OCI-LY7 (cell line): Measurements from ENCODE around the gene URB2. TPM values are rescaled to one million over a fixed set of nuclear protein-coding genes. Genes with fewer than 3 reads are reported as not detected.

Experiments
- BruUV-seq: library from RNA; stranded (reverse); fragments of 400-500 nt; replicated peaks from 2 replicates; lab custom pipeline; 2021; lab: Mats Ljungman, UMichigan
- CTCF ChIA-PET: fragments of 300-600 bp; sonication (Branson Sonifier 250); formaldehyde crosslinking; loops from one replicate; lab custom pipeline; 2022; ENCODE audit warnings: antibody characterized with exemption; ENCODE audit not compliant: unreplicated experiment; lab: Charles Lee
- POLR2A ChIA-PET: fragments of 300-600 bp; sonication (Branson Sonifier 250); formaldehyde crosslinking; loops from one replicate; lab custom pipeline; 2022; ENCODE audit warnings: antibody characterized with exemption; lab: Charles Lee
- DNase-seq: peaks from one replicate; pipeline ENCODE4 v3.0.0-alpha.2; 2015; ENCODE audit warnings: low spot score
- H2AFZ ChIP-seq: fragments of 200-600 bp; sonication (generic), shearing (Covaris generic); 2 replicates; pipeline ENCODE4 v1.6.1; 2014; ENCODE audit warnings: mild to moderate bottlenecking, antibody characterized with exemption, low read length, moderate library complexity
- H3K27ac ChIP-seq: fragments of 200-600 bp; sonication (generic); 2 replicates; pipeline ENCODE4 v1.5.1; 2014; ENCODE audit warnings: mixed run types, low read depth, mild to moderate bottlenecking, moderate library complexity, low read length, inconsistent platforms; ENCODE audit not compliant: poor library complexity, severe bottlenecking
- H3K36me3 ChIP-seq: fragments of 200-600 bp; sonication (generic); 2 replicates; pipeline ENCODE4 v1.6.1; 2014; ENCODE audit warnings: mild to moderate bottlenecking, antibody characterized with exemption, low read length, moderate library complexity, mixed read lengths; ENCODE audit not compliant: insufficient read depth
- H3K4me1 ChIP-seq: fragments of 200-600 bp; sonication (generic); 2 replicates; pipeline ENCODE4 v1.5.1; 2014; ENCODE audit warnings: mild to moderate bottlenecking, low read length; ENCODE audit not compliant: insufficient read depth, poor library complexity, severe bottlenecking
- H3K4me2 ChIP-seq: fragments of 200-600 bp; sonication (generic); 2 replicates; pipeline ENCODE4 v1.6.1; 2014; ENCODE audit warnings: mild to moderate bottlenecking, low read length
- H3K4me3 ChIP-seq: fragments of 200-600 bp; sonication (generic); 2 replicates; pipeline ENCODE4 v1.5.1; 2014; ENCODE audit warnings: mild to moderate bottlenecking, low read depth, low read length; ENCODE audit not compliant: poor library complexity, severe bottlenecking
- H3K79me2 ChIP-seq: fragments of 200-600 bp; sonication (generic); 2 replicates; pipeline ENCODE4 v1.6.1; 2016; ENCODE audit warnings: low read depth, mild to moderate bottlenecking, low read length, moderate library complexity, mixed read lengths; ENCODE audit not compliant: insufficient read depth
- H3K9me2 ChIP-seq: fragments of 200-600 bp; sonication (generic); 2 replicates; pipeline ENCODE4 v1.6.1; 2016; ENCODE audit warnings: mild to moderate bottlenecking, low read length, mixed read lengths; ENCODE audit not compliant: insufficient read depth
- H3K9me3 ChIP-seq: fragments of 200-600 bp; sonication (generic); 2 replicates; pipeline ENCODE4 v1.6.1; 2014; ENCODE audit warnings: mild to moderate bottlenecking, mixed run types, low read length, mixed read lengths
- H4K20me1 ChIP-seq: fragments of 200-600 bp; sonication (generic); 2 replicates; pipeline ENCODE4 v1.6.1; 2014; ENCODE audit warnings: mild to moderate bottlenecking, antibody characterized with exemption, low read length, moderate library complexity, mixed read lengths; ENCODE audit not compliant: insufficient read depth
- EZH2phosphoT487 ChIP-seq: fragments of 200-600 bp; sonication (generic); IDR thresholded peaks from 2 replicates; pipeline ENCODE4 v1.6.1; 2018; ENCODE audit warnings: low read depth, borderline replicate concordance, mild to moderate bottlenecking, mixed run types, antibody characterized with exemption, low read length, moderate library complexity, mixed read lengths
- intact Hi-C: fragments of 100-400 bp; cut with micrococcal nuclease; formaldehyde crosslinking; loops from one replicate; pipeline ENCODE4 v1.10.0; 2022; ENCODE audit not compliant: unreplicated experiment
- total RNA-seq, 2 experiments: library from RNA; depleted of rRNA in 1 of 2; stranded (reverse); fragments of >200 nt in 1 of 2; shearing (Covaris generic) in 1 of 2; gene quantifications; 2 replicates each; pipeline ENCODE4 v1.2.3, GENCODE V29; 2014 to 2022
- TF ChIP-seq, protein P1 (sequence below): fragments of 200-600 bp; sonication (generic); conservative IDR thresholded peaks from 2 replicates; pipeline ENCODE4 v1.5.1; 2014; ENCODE audit warnings: mild to moderate bottlenecking, antibody characterized with exemption, low read length, moderate library complexity, mixed read lengths

The URB2 gene
- total RNA-seq, 2 experiments from 2014 or later, result 25.1 to 30.2 TPM

DNA sequence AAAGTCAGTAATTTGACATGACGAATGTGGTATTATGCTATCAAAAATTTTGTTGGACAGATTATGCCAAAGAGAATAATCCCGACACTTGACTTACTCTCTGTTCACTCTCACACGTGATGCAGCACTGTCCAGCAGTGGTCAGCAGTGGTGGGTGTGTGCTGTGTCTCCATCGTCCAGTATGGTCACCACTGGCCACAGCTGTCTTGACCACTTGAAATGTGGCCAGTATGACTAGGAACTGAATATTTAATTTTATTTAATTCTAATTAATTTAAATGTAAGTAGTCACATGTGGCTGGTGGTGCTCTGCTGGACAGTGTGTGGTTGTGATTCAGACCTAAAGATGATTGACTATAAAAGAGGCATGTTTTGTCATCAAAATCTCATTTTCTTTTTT is 24.0 kb downstream of the URB2 start:
- Histone ChIP-seq H3K27ac (no peak overlapping the region), H3K36me3 (peaks cover 99% of the 10 kb centered on the region)
- no TSS peak for BruUV-seq

DNA sequence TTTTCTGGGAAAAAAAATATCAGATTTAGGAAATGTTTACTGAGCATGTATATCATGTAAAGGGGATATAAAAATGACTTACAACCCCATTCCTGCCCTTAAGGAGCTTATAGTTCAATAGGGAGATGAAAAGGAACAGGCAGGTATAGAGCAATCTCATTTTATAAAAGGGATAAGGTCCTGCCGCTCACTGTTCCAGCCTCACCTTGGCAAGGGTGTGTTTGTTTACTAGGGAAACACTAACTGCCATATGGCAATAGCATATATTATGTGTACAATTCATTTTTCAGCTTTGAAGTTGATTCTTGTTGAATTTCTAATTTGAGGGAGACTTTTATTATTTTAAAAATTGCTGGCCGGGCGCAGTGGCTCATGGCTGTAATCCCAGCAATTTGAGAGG is 25.5 kb downstream of the URB2 start:
- Histone ChIP-seq H2AFZ (no peak overlapping the region), H3K9me2 (no peaks in the 10 kb centered on the region), H3K4me3 (no peak overlapping the region), H3K27ac (no peak overlapping the region), H3K4me1 (no peaks in the 10 kb centered on the region), H3K9me3 (no peaks in the 10 kb centered on the region), H3K79me2 (no peaks in the 10 kb centered on the region), H3K36me3 (peaks cover 99% of the 10 kb centered on the region), H4K20me1 (no peaks in the 10 kb centered on the region), H3K4me2 (no peak overlapping the region)
- TF ChIP-seq EZH2phosphoT487, result no peak
- TF ChIP-seq, protein P1, sequence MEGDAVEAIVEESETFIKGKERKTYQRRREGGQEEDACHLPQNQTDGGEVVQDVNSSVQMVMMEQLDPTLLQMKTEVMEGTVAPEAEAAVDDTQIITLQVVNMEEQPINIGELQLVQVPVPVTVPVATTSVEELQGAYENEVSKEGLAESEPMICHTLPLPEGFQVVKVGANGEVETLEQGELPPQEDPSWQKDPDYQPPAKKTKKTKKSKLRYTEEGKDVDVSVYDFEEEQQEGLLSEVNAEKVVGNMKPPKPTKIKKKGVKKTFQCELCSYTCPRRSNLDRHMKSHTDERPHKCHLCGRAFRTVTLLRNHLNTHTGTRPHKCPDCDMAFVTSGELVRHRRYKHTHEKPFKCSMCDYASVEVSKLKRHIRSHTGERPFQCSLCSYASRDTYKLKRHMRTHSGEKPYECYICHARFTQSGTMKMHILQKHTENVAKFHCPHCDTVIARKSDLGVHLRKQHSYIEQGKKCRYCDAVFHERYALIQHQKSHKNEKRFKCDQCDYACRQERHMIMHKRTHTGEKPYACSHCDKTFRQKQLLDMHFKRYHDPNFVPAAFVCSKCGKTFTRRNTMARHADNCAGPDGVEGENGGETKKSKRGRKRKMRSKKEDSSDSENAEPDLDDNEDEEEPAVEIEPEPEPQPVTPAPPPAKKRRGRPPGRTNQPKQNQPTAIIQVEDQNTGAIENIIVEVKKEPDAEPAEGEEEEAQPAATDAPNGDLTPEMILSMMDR, result no peak
- BruUV-seq, result no TSS peak
- ChIA-PET CTCF (no interaction called here), POLR2A (interaction anchor here (0.6 kb wide), 1 partner anchor 32 kb away, joined by 3 read pairs; no protein-coding TSS in a partner anchor)
- intact Hi-C loops, result no loop called here
- no peak for DNase-seq

More for the DNA sequence above, 24.0 kb downstream of the URB2 start:
- TF ChIP-seq EZH2phosphoT487, result no peak
- Histone ChIP-seq H3K4me2 (no peak overlapping the region), H3K4me1 (no peaks in the 10 kb centered on the region), H3K79me2 (no peaks in the 10 kb centered on the region), H3K9me2 (no peaks in the 10 kb centered on the region), H2AFZ (no peak overlapping the region), H4K20me1 (0 out of 2 replicates have a peak, but pooled peaks cover 4% of the 10 kb centered on the region), H3K4me3 (no peak overlapping the region), H3K9me3 (no peaks in the 10 kb centered on the region)
- ChIA-PET POLR2A (interaction anchor here (0.6 kb wide), 1 partner anchor 80 kb away, joined by 3 read pairs; no protein-coding TSS in a partner anchor), CTCF (no interaction called here)
- intact Hi-C loops, result no loop called here
- DNase-seq, result no peak

DNA sequence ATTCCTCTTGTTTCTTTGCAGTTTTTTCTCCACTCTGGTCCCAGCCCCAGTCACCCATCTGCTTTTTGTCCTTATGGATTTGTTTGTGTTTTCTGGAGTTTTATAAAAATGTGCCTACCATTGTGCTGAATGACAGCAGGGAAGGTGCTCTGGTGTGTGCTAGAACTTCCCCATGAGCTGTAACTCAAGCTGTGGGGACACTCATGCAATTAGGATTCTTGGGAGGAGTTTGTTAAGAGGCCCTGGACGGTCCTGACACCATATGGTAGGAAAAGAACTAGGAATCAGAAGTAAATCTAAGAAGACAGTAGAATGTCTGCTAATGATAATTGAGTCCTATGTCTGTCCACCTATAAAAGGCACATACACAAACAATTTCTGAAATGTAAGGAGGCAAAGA is 27.4 kb downstream of the URB2 start:
- CTCF ChIA-PET, result no interaction called here
- POLR2A ChIA-PET, result no interaction called here
- no peaks in the 10 kb centered on the region for H3K4me1 ChIP-seq
- no peaks in the 10 kb centered on the region for H4K20me1 ChIP-seq
- peaks cover 99% of the 10 kb centered on the region for H3K36me3 ChIP-seq
- TF ChIP-seq EZH2phosphoT487, result no peak
- TF ChIP-seq, protein P1, result no peak
- no TSS peak for BruUV-seq
- no peak overlapping the region for H2AFZ ChIP-seq
- no peak for DNase-seq
- H3K4me2 ChIP-seq, result no peak overlapping the region
- no peak overlapping the region for H3K27ac ChIP-seq
- H3K4me3 ChIP-seq, result no peak overlapping the region
- intact Hi-C loops, result no loop called here
- no peaks in the 10 kb centered on the region for H3K9me2 ChIP-seq
- H3K9me3 ChIP-seq, result no peaks in the 10 kb centered on the region
- no peaks in the 10 kb centered on the region for H3K79me2 ChIP-seq
